H1 (cell line): ENCODE data around the gene PGBD5. TPM values are rescaled to one million over a fixed set of nuclear protein-coding genes. Genes with fewer than 3 reads are reported as not detected.
A peak's percentile ranks its signal among the peaks of the same experiment; 100 is the strongest.

Experiments
- CTCF ChIA-PET: fragments of 300-600 bp; sonication (Branson Sonifier 250); formaldehyde crosslinking; loops from one replicate; lab custom pipeline; 2021; ENCODE audit not compliant: partially characterized antibody; lab: Charles Lee
- POLR2A ChIA-PET: fragments of 300-600 bp; sonication (Branson Sonifier 250); formaldehyde crosslinking; loops from one replicate; lab custom pipeline; 2021; ENCODE audit warnings: inconsistent platforms; ENCODE audit not compliant: partially characterized antibody; lab: Charles Lee
- DNase-seq, 2 experiments: peaks; one replicate each; pipeline versions ENCODE4 v3.0.0 to v3.0.0-alpha.2; 2010 to 2022; ENCODE audit warnings: low spot score in 2 of 2, low read depth in 1 of 2, mixed read lengths in 1 of 2
- FAIRE-seq: peaks from 2 replicates; lab custom pipeline; 2011; peaks lifted over from hg19 to GRCh38; lab: Jason Lieb, UNC
- H2AFZ ChIP-seq: 2 replicates; pipeline ENCODE4 v1.8.1; 2012; ENCODE audit warnings: low read length, inconsistent platforms
- H2AK5ac ChIP-seq: 2 replicates; pipeline ENCODE4 v1.6.1; 2013; ENCODE audit warnings: low read depth, low read length
- H2BK120ac ChIP-seq: replicated peaks from 2 replicates; pipeline ENCODE3; 2013; ENCODE audit warnings: low read depth, low read length, inconsistent platforms
- H2BK12ac ChIP-seq: 2 replicates; pipeline ENCODE4 v1.6.1; 2013; ENCODE audit warnings: low read depth, low read length
- H2BK15ac ChIP-seq: 2 replicates; pipeline ENCODE4 v1.6.1; 2013; ENCODE audit warnings: low read length
- H2BK20ac ChIP-seq: 2 replicates; pipeline ENCODE4 v1.6.1; 2013; ENCODE audit warnings: low read length
- H2BK5ac ChIP-seq: 2 replicates; pipeline ENCODE4 v1.6.1; 2013; ENCODE audit warnings: low read depth, low read length
- H3K14ac ChIP-seq: 2 replicates; pipeline ENCODE4 v1.6.1; 2013; ENCODE audit warnings: inconsistent platforms; ENCODE audit not compliant: insufficient read length
- H3K18ac ChIP-seq: 2 replicates; pipeline ENCODE4 v1.6.1; 2013; ENCODE audit warnings: low read length; ENCODE audit errors: extremely low read depth
- H3K23ac ChIP-seq: 2 replicates; pipeline ENCODE4 v1.6.1; 2013; ENCODE audit warnings: inconsistent platforms; ENCODE audit not compliant: insufficient read length
- H3K23me2 ChIP-seq: 2 replicates; pipeline ENCODE4 v1.6.1; 2013; ENCODE audit warnings: low read depth, low read length
- H3K27ac ChIP-seq: 2 replicates; pipeline ENCODE4 v1.6.1; 2011; ENCODE audit warnings: low read depth, low read length, inconsistent platforms
- H3K27me3 ChIP-seq, 4 experiments: replicated peaks in 1 of 4; 1 replicate in 1 of 4; 2 replicates in 3 of 4; pipeline versions ENCODE4 v1.6.1 to v1.8.1; 2011 to 2013; ENCODE audit warnings: low read length in 3 of 4, mild to moderate bottlenecking in 3 of 4, inconsistent platforms in 2 of 4, mixed read lengths in 2 of 4, moderate library complexity in 1 of 4; ENCODE audit not compliant: control insufficient read depth in 3 of 4, insufficient read depth in 3 of 4; ENCODE audit errors: extremely low read depth in 1 of 4
- H3K36me3 ChIP-seq, 4 experiments: 2 replicates each; pipeline versions ENCODE4 v1.6.1 to v1.8.1; 2011 to 2013; ENCODE audit warnings: mild to moderate bottlenecking in 4 of 4, low read length in 3 of 4, moderate library complexity in 2 of 4, control low read depth in 1 of 4, inconsistent platforms in 1 of 4; ENCODE audit not compliant: insufficient read depth in 4 of 4, control insufficient read depth in 2 of 4
- H3K4ac ChIP-seq: replicated peaks from 2 replicates; pipeline ENCODE3; 2013; ENCODE audit warnings: low read length, low read depth, mixed read lengths, inconsistent platforms; ENCODE audit not compliant: insufficient read length
- H3K4me1 ChIP-seq, 4 experiments: replicated peaks in 1 of 4; 1 replicate in 1 of 4; 2 replicates in 3 of 4; pipeline versions ENCODE4 v1.6.1 to v1.8.1; 2011 to 2013; ENCODE audit warnings: low read length in 3 of 4, inconsistent platforms in 2 of 4, mixed read lengths in 1 of 4; ENCODE audit not compliant: insufficient read depth in 4 of 4, control insufficient read depth in 3 of 4
- H3K4me2 ChIP-seq, 2 experiments: 2 replicates each; pipeline versions ENCODE4 v1.6.1 to v1.8.1; 2011 to 2013; ENCODE audit warnings: low read depth in 2 of 2, low read length in 2 of 2, control low read depth in 1 of 2, inconsistent platforms in 1 of 2, mild to moderate bottlenecking in 1 of 2; ENCODE audit not compliant: insufficient read depth in 1 of 2
- H3K4me3 ChIP-seq, 4 experiments: fragments of 200-600, 300-600 bp in 1 of 4; sonication (generic), shearing (Covaris generic), sonication (Bioruptor Twin) in 1 of 4; 2 replicates each; pipeline versions ENCODE4 v1.5.1 to v1.8.1; 2011 to 2016; ENCODE audit warnings: low read length in 4 of 4, low read depth in 3 of 4, control low read depth in 2 of 4, inconsistent platforms in 2 of 4, mild to moderate bottlenecking in 2 of 4, mixed read lengths in 1 of 4, moderate library complexity in 1 of 4; ENCODE audit not compliant: insufficient read depth in 2 of 4; ENCODE audit errors: extremely low read depth in 1 of 4
- H3K56ac ChIP-seq: replicated peaks from 2 replicates; pipeline ENCODE3; 2013; ENCODE audit warnings: low read depth, mild to moderate bottlenecking, mixed read lengths, low read length, inconsistent platforms; ENCODE audit not compliant: insufficient read length
- H3K79me1 ChIP-seq: 2 replicates; pipeline ENCODE4 v1.6.1; 2013; ENCODE audit warnings: low read depth, low read length, control low read depth
- H3K79me2 ChIP-seq, 2 experiments: 2 replicates each; pipeline versions ENCODE4 v1.6.1 to v1.8.1; 2012 to 2013; ENCODE audit warnings: low read length in 2 of 2, mild to moderate bottlenecking in 2 of 2, inconsistent platforms in 1 of 2; ENCODE audit not compliant: insufficient read depth in 2 of 2, control insufficient read depth in 1 of 2
- H3K9ac ChIP-seq, 4 experiments: replicated peaks in 1 of 4; 1 replicate in 1 of 4; 2 replicates in 3 of 4; pipeline versions ENCODE4 v1.6.1 to v1.8.1; 2011 to 2013; ENCODE audit warnings: low read depth in 3 of 4, low read length in 3 of 4, control low read depth in 2 of 4, mild to moderate bottlenecking in 2 of 4, moderate library complexity in 2 of 4, inconsistent platforms in 1 of 4; ENCODE audit errors: extremely low read depth in 1 of 4
- H3K9me3 ChIP-seq, 2 experiments: 2 replicates each; pipeline versions ENCODE4 v1.6.1 to v1.8.1; 2012 to 2013; ENCODE audit warnings: mild to moderate bottlenecking in 2 of 2, moderate library complexity in 2 of 2, control low read depth in 1 of 2, inconsistent platforms in 1 of 2, low read depth in 1 of 2, low read length in 1 of 2, mixed read lengths in 1 of 2; ENCODE audit not compliant: insufficient read depth in 2 of 2
- H4K20me1 ChIP-seq, 2 experiments: replicated peaks in 1 of 2; 2 replicates each; pipeline versions ENCODE3 to v1.8.1; 2011 to 2013; ENCODE audit warnings: inconsistent platforms in 2 of 2, low read length in 2 of 2, mild to moderate bottlenecking in 1 of 2; ENCODE audit not compliant: insufficient read depth in 2 of 2, control insufficient read depth in 1 of 2
- H4K5ac ChIP-seq: 2 replicates; pipeline ENCODE4 v1.6.1; 2013; ENCODE audit warnings: low read length, low read depth, mixed read lengths, inconsistent platforms; ENCODE audit not compliant: insufficient read length
- H4K8ac ChIP-seq: 2 replicates; pipeline ENCODE4 v1.8.0; 2013; ENCODE audit warnings: mild to moderate bottlenecking, moderate library complexity, low read length, inconsistent platforms; ENCODE audit not compliant: insufficient read depth; ENCODE audit errors: extremely low read depth
- H4K91ac ChIP-seq: replicated peaks from 2 replicates; pipeline ENCODE3; 2013; ENCODE audit warnings: low read length, mixed read lengths, inconsistent platforms; ENCODE audit not compliant: insufficient read length
- CEBPB ChIP-seq: IDR thresholded peaks from 2 replicates; pipeline ENCODE4 v1.6.1; 2012; ENCODE audit warnings: low read depth, low read length
- CREB1 ChIP-seq: IDR thresholded peaks from 2 replicates; pipeline ENCODE4 v1.6.1; 2012; ENCODE audit warnings: inconsistent platforms
- EP300 ChIP-seq, 2 experiments: IDR thresholded peaks; 1 replicate in 1 of 2; 2 replicates in 1 of 2; pipeline ENCODE4 v1.6.1; 2011 to 2012; ENCODE audit warnings: low read depth in 2 of 2, low read length in 2 of 2, mild to moderate bottlenecking in 2 of 2, borderline replicate concordance in 1 of 2, inconsistent platforms in 1 of 2, moderate library complexity in 1 of 2
- KDM5A ChIP-seq: fragments of 200-600 bp; IDR thresholded peaks from 2 replicates; pipeline ENCODE4 v1.7.1; 2012; ENCODE audit warnings: mild to moderate bottlenecking, low read length, inconsistent platforms, mixed read lengths
- MAFK ChIP-seq: IDR thresholded peaks from 2 replicates; pipeline ENCODE4 v1.6.1; 2012; ENCODE audit warnings: low read depth, mild to moderate bottlenecking, improper control_type of control experiment, low read length
- POLR2AphosphoS5 ChIP-seq: IDR thresholded peaks from 2 replicates; pipeline ENCODE4 v1.6.1; 2011; ENCODE audit warnings: low read depth, low read length
- POU5F1 ChIP-seq: IDR thresholded peaks from 2 replicates; pipeline ENCODE4 v1.6.1; 2011; ENCODE audit warnings: low read depth, mild to moderate bottlenecking, low read length, moderate library complexity
- SP2 ChIP-seq: IDR thresholded peaks from 2 replicates; pipeline ENCODE4 v1.6.1; 2012; ENCODE audit warnings: mild to moderate bottlenecking, low read length, inconsistent platforms
- TAF1 ChIP-seq: IDR thresholded peaks from 2 replicates; pipeline ENCODE4 v1.6.1; 2011; ENCODE audit warnings: mild to moderate bottlenecking, low read depth, low read length
- TAF7 ChIP-seq: optimal IDR thresholded peaks from 2 replicates; pipeline ENCODE3; 2011; ENCODE audit warnings: low read depth, mild to moderate bottlenecking, inconsistent platforms, low read length, moderate library complexity, borderline replicate concordance
- WGBS, 2 experiments: shearing (Covaris generic) in 1 of 2; methylation state at CpG; one replicate each; pipeline versions ENCODE4 v1.1.6 to v1.1.7; 2013 to 2015; ENCODE audit warnings: low lambda C conversion rate in 2 of 2, mixed read lengths in 2 of 2, inconsistent platforms in 1 of 2, low coverage in 1 of 2, missing lambda C conversion rate in 1 of 2; ENCODE audit not compliant: insufficient replicate concordance in 2 of 2, insufficient coverage in 1 of 2, insufficient read length in 1 of 2; ENCODE audit errors: extremely low coverage in 1 of 2, missing lambda C conversion rate in 1 of 2; 5-methylcytosine and 5-hydroxymethylcytosine counted together
- polyA plus RNA-seq, 7 experiments: library from polyadenylated mRNA; depleted of rRNA in 3 of 7; stranded (reverse) in 5 of 7; unstranded in 2 of 7; fragments of >200 nt in 5 of 7; fragments of 200-250 nt in 2 of 7; gene quantifications; 1 replicate in 5 of 7; 2 replicates in 1 of 7; 4 replicates in 1 of 7; pipeline versions ENCODE4 v1.2.1 to v1.2.3, GENCODE V29; 2011 to 2013; ENCODE audit warnings: missing spikeins in 2 of 7, mixed read lengths in 2 of 7
- total RNA-seq: library from RNA; stranded (reverse); fragmentation: NEBNext Ultra II Directional; extraction: Animal tissue kit (Norgen Biotek cat#: 25700); gene quantifications from 2 replicates; pipeline ENCODE4 v1.2.1, GENCODE V29; 2021
- TF ChIP-seq, protein P1 (sequence below): IDR thresholded peaks from 2 replicates; pipeline ENCODE4 v1.6.1; 2012; ENCODE audit warnings: low read length, inconsistent platforms

PGBD5 gene
- total and polyA plus RNA-seq, 2 of the 8 experiments (the other 6 are each of a cell fraction or from before 2014, with no cell fraction given): 16.3 to 18.4 TPM

DNA sequence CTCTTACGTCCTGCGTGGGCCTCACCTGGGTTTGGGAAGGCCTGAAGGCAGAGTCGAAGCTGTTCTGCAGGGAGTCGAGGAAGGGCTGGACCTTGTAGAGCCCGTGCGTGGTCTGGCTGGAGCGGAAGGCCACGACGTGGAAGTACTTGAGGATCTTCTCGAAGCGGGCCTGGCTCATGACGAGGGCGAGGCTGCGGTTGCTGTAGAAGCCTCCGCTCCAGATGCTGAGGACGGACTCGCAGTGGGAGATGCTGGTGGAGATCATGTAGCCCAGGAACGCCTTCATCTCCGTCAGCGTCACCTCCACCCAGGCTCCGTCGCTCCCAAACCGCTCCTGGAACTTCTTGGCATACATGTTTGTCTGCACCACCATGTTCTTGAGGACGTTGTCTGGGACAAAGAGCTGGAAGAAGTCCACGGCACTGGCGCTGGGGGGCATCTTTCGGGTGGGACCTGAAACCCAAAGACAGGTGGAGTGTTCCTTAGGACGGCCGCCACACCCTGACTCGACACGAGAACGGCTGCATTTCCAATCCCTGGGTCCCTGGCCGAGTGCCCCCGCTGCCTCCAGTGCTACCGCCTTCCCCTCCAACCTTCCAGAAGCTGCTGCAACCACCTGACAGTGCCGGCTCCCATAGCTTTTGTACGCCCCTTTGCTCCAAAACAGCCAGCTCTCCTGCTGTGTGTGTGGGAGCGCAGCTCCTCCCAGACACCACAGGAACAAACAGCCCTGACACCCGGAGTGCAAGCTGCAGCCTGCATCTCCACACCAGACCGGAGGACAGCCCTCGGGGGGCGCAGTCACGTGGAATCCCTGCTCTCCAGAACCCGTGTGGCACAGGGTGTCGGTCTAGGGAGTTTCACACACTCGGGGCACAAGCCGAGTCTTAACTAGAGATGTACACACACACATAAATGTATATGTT is 69.0 kb downstream of the PGBD5 start:
- Histone ChIP-seq H3K23ac (no peak overlapping the region), H3K56ac (no peak overlapping the region), H4K91ac (no peak overlapping the region), H2BK15ac (no peak overlapping the region), H2BK5ac (no peak overlapping the region), H3K18ac (no peak overlapping the region), H3K79me1 (no peaks in the 10 kb centered on the region), H3K4me2 (no peak overlapping the region), H3K14ac (no peak overlapping the region), H4K8ac (peak overlapping the region; percentile 12; the same call in 1 of the 2 replicates), H2AK5ac (no peak overlapping the region), H3K27me3 (no peaks in the 10 kb centered on the region), H2BK120ac (no peak overlapping the region), H3K9me3 (no peaks in the 10 kb centered on the region), H3K4me1 (no peaks in the 10 kb centered on the region), H2BK20ac (no peak overlapping the region), H3K9ac (no peak overlapping the region), H3K23me2 (no peaks in the 10 kb centered on the region), H2AFZ (no peak overlapping the region), H3K36me3 (peaks cover 0 to 3% (median 1%) of the 10 kb centered on the region in 4 experiments; a peak in 1 of 8 replicates), H4K20me1 (peaks cover 0 to 5% of the 10 kb centered on the region in 2 experiments), H3K79me2 (no peaks in the 10 kb centered on the region; a peak in 1 of 4 replicates), H3K27ac (no peak overlapping the region), H3K4me3 (no peak overlapping the region), H2BK12ac (no peak overlapping the region), H3K4ac (no peak overlapping the region), H4K5ac (no peak overlapping the region)
- WGBS, 2 experiments: 92% methylated on average over 47 of the region's 47 CpGs; no CpG with 5 or more reads in 1 of the 2 experiments
- FAIRE-seq (no peak), DNase-seq (no peak)
- ChIA-PET POLR2A (no interaction called here), CTCF (interaction anchor here (0.6 kb wide), 1 partner anchor 11 kb away, joined by 3 read pairs; no protein-coding TSS in a partner anchor)
- TF ChIP-seq CEBPB (no peak), EP300 (IDR thresholded peaks at IDR 0.05; ENCODE audit: borderline replicate concordance in 1 of 2, low read depth in 2 of 2, low read length in 2 of 2) (no peak), MAFK (no peak), POU5F1 (no peak), TAF1 (no peak), POLR2AphosphoS5 (no peak), TAF7 (no peak), SP2 (no peak), KDM5A (no peak), CREB1 (no peak)
- TF ChIP-seq, protein P1, sequence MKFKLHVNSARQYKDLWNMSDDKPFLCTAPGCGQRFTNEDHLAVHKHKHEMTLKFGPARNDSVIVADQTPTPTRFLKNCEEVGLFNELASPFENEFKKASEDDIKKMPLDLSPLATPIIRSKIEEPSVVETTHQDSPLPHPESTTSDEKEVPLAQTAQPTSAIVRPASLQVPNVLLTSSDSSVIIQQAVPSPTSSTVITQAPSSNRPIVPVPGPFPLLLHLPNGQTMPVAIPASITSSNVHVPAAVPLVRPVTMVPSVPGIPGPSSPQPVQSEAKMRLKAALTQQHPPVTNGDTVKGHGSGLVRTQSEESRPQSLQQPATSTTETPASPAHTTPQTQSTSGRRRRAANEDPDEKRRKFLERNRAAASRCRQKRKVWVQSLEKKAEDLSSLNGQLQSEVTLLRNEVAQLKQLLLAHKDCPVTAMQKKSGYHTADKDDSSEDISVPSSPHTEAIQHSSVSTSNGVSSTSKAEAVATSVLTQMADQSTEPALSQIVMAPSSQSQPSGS: no peak
